Muscle of back (tissue), 11 donors: ENCODE results near the gene ARHGEF3. TPM values are rescaled to one million over a fixed set of nuclear protein-coding genes. Genes with fewer than 3 reads are reported as not detected.
A peak's percentile ranks its signal among the peaks of the same experiment; 100 is the strongest.
"Not testable (repeated sequence)": the region's sequence is repeated elsewhere in the genome, so short reads cannot be mapped to it uniquely, and the experiment has no call there.

Source experiments
- DNase-seq, 3 donors: peaks; one replicate each; pipeline versions ENCODE4 v3.0.0 to v3.0.0-alpha.2; 2013
- polyA plus RNA-seq, 10 donors: library from polyadenylated mRNA; unstranded; fragments of 120-200 nt; gene quantifications; one replicate each; pipeline ENCODE4 v1.2.1, GENCODE V29; 2013; ENCODE audit not compliant: insufficient read length in 10 of 10

The ARHGEF3 gene
- polyA plus RNA-seq, 10 donors = 22.6 to 31.0 (median 29.2) TPM

DNA sequence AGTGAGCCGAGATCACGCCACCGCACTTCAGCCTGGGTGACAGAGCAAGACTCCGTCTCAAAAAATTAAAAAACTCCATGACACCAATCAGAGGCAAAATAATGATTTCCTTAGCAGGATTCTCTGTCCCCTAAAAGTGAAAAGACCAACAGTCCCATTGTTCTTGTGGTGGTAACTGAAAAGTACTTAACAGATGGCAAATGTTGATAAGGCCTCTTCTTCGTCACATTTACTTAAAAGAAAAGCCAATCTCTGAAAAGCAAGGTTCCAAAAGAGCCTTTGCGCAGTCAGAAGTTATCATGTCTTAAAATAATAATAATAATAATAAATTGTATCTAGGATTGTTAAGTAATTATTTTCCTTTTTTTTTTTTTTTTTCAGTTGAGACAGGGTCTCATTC is 62.7 kb downstream of the ARHGEF3 start:
- DNase-seq = no peak

DNA sequence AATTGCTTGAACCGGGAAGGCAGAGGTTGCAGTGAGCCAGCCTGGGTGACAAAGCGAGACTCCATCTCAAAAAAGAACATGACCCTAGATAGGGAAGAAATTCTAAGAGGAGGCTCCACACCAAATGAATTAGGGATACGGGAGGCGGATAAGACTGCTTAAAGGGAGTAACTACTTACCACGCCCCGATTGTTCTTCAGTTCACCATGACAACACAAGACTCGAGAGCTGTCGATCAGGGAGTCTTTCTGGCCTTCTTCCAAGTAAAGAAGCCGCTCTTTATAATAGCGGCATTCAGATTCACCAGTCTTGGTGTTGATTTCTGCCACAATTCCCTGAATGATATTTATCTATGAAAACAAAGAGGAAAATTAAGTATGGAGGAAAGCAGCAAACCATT is 64.7 kb downstream of the ARHGEF3 start:
- DNase-seq = no peak

DNA sequence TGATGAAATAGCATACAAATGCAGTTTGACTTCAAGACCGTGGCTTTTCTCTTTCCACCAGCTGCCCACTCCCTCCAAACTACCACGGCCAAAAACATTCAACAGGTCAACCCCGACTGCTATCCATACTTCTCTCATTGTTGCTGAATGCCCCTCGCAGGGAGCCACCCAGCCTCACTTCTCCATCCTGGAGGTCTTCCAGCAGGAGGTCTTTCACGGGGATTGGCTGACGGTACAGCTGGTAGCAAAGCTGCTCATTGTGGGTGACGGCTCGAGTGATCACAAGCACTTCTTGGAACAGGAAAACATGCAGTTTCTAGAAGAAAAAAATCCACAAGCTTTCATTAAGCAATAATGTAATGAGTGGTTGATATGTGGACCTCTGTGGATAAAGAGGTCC is 69.6 kb downstream of the ARHGEF3 start:
- no peak for DNase-seq

DNA sequence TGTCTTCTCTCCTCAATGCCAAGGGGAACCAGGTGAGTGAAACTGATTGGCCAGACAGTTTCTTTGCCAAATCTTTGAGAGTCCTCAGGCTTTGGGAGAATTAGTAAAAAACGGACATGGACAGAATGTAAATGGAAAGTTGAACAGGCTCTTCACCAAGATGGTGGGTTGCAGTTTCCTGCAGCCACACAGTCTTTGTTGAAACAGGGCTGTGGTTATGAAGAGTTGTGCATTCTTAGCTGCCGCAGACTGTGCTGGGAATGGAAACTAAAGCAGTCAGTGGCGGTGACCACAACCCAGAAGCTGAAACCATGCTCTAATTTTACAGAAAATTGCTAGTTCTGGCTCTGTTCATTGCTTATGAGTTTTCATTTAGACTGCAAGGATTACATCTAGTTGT is 76.6 kb downstream of the ARHGEF3 start:
- DNase-seq = no peak

DNA sequence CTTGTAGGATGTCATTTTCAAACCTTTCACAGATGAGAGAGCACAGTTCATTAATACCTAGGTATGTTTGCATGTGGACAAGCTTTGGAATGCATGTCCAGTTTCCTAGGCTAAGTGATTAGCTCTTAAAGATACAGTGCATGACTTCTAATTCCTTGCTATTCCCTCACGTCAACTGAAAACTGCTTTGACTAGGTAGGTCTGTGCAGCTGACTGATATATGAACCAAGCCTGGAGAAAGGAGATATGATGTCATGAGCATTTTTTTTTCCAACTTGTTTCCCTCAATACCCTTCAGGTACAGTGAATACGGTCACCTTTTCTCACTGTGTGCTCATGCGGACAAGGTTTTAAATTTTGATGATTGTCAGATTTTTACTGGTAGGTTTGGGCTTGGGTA is 77.1 kb downstream of the ARHGEF3 start:
- no peak for DNase-seq

DNA sequence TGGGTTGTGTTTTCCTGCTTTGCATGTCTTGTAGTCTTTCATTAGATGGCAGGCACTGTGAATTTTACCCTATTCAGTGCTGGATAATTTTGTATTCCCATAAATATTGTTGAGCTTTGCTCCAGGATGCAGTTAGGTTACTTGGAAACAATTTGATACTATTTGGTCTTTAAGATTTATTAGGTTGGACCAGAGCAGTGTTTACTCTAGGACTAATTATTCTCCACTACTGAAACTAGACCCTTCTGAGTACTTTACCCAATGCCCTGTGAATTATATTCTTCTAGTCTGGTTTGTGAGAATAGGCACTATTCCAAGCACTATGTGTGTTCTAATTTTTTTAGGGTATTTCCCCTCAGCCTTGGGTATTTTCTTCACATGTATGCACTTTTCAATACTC is 80.9 kb downstream of the ARHGEF3 start:
- DNase-seq = no peak

DNA sequence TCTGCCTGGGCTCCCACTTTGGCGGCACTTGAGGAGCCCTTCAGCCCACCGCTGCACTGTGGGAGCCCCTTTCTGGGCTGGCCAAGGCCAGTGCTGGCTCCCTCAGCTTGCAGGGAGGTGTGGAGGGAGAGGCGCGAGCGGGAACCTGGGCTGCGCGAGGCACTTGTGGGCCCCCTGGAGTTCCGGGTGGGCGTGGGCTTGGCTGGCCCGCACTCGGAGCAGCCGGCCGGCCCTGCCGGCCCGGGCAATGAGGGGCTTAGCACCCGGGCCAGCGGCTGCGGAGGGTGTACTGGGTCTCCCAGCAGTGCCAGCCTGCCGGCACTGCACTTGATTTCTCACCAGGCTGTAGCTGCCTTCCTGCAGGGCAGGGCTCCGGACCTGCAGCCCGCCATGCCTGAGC is 82.9 kb downstream of the ARHGEF3 start:
- not testable (repeated sequence) for DNase-seq

DNA sequence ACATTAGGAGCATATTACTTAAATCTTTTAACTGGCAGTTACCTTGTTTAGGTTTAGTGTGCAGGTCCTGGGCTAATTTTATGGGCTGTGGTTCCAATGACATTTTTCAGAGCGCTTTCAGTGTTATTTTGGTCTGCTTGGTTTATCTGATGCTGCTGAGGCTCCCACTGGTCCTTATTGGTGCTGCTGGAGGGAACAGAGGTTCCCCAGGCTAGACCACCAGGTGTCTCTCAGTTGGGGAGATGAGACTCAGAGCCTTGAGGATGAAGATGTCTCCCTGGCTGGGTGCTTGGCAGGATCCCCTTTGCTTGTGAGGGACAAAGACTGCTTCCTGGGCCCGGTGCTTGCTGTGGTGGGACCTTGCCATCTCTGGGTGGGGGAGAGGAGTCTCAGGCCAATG is 90.4 kb downstream of the ARHGEF3 start:
- no peak for DNase-seq

DNA sequence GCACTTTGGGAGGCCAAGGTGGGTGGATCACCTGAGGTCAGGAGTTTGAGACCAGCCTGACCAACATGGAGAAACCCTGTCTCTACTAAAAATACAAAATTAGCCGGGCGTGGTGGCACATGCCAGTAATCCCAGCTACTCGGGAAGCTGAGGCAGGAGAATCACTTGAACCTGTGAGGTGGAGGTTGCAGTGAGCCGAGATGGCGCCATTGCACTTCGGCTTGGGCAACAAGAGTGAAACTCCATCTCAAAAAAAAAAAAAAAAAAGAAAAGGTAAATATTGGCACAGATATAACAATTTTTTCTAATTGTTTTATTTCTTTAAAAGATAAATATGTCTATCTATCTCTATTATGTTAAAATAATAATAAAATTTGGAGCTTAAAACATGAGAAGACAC is 94.3 kb downstream of the ARHGEF3 start:
- not testable (repeated sequence) for DNase-seq

DNA sequence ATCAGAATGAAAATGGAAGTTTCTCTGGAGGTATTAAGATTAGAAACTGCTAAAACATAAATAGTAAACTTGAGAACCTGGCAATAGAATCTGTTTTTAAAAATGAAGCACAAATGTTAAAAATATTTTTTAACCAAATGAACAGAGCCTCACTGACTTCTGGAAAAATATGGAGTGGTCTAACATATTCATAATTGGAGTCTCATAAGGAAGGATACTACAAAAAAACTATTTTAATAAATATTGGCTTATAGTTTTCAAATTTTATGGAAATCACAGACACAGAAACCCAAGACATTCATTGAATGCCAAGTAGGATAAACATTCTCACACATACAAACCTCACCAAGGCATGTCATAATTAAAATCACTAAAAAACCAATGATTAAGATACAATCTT is 95.1 kb downstream of the ARHGEF3 start:
- DNase-seq = no peak

DNA sequence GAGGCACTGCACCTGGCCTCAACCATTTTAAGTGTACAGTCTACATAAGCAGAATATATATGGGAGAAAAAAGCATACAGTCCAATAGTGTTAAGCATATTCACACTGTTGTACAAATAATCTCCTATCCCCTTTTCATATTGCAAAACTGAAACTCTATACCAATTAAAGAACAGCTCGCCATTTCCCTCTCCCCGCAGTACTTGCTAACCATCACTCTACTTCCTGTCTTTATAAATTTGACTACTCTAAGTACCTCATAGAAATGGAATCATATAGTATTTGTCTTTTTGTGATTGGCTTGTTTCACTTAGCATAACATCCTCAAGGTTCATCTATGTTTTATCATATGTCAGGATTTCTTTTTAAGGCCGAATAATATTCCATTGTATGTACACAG is 97.0 kb downstream of the ARHGEF3 start:
- no peak for DNase-seq

DNA sequence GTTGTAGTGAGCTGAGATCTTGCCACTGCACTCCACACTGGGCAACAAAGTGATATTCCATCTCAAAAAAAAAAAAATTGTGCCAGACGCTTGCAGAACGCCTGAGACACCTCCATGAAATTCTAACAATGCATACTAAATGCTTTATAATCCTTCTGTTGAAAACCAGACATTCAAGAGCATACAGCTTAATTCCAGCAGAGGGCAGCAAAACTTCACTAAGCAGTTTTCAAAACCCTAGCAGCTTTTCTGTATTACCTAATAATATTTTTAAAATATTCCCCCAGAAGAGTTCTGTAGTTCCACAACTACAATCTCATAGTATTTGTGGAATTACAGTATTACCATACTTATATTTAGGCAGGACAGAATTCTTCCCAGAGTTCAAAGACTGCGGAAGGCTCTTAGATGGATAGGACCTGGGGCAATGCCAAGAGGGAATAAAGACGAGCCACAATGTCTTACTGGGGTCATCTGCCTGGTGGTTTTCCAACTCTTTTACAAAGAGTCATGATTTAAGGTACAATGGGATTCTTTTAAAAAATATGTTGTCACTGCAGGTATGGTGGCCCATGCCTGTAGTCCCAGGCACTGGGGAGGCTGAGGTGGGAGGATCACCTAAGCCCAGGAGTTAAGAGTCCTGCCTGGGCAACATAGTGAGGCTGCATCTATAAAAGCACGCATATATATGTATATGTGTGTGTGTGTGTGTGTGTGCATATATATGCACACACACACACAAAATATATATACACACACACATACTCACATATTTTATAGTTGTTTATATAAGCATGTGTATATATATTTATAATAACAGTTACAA is 99.0 kb downstream of the ARHGEF3 start:
- peak; percentile 76 to 88 (median 80) for DNase-seq

DNA sequence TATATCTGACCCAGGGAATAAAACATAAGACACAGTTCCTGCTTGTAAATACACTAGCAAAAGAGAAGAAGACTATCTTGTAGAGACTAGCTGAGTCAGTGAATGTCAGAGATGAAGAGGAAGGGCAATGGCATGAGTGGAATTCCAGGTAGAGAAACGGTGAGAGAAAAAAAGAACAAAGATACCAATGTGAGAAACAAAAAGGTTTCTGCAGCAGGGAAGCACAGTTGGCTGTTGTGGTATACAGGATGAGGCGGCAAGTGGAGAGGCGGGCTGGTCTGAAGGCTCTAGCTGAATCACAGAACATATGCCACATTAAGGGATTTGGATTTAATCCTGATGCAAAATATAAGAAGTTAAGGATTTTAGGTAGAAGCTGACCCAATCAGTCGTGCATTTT is 101.6 kb downstream of the ARHGEF3 start:
- DNase-seq = no peak

DNA sequence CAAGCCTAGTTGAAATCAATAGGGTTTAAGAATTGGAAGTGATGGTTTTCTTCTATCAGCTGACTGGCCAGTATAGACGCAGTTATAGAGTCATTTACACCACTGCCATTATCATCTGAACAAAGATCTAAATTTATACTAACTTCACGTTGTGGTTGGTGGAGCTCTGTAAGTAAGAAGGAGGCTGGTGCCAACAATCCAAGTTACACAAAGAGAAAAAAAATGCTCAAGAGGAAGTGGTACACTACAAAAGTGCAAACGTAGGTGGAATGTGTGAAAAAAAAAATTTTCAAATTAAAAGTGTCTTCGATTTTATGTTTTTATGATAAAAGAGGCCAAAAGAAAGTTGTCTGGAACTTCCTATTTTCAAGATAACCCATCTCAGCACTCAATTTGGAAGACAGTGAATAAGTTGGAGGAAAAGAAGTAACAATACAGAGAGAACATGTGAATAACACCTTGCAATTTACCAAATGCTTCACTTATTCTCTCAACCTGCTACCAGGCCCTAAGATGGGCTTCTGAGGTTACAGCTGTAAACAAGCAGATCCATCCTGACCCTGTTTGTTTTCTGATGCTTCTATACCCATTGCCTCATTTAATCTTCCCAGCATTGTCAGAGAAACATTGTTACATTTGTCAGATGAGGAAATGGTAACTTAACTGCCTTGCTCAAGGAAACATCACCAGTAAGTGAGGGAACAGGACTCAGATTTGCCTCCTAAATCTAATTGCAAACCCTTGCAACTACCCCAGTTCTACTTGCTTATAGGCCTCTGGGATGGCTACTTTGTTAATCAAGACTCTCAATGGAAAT is 106.7 kb downstream of the ARHGEF3 start:
- DNase-seq = no peak

DNA sequence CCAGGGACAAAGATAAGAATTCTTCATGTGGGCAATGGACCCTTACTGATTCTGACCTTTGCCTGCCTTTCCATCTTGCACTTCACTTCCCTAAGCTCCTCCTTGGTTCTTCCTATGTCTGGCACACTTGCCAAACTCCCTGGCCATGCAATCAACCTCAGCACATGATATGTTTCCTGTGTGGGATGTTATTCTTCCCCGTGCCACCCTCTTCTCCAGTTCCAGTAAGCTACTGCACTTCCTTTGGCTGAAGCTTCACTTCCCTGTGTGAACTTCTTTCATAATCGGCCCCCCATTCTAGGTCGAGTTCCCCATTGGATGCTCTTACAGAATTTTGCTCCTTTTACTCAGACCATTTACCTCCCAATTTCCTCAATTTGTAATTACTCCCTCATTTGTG is 108.0 kb downstream of the ARHGEF3 start:
- DNase-seq = no peak

DNA sequence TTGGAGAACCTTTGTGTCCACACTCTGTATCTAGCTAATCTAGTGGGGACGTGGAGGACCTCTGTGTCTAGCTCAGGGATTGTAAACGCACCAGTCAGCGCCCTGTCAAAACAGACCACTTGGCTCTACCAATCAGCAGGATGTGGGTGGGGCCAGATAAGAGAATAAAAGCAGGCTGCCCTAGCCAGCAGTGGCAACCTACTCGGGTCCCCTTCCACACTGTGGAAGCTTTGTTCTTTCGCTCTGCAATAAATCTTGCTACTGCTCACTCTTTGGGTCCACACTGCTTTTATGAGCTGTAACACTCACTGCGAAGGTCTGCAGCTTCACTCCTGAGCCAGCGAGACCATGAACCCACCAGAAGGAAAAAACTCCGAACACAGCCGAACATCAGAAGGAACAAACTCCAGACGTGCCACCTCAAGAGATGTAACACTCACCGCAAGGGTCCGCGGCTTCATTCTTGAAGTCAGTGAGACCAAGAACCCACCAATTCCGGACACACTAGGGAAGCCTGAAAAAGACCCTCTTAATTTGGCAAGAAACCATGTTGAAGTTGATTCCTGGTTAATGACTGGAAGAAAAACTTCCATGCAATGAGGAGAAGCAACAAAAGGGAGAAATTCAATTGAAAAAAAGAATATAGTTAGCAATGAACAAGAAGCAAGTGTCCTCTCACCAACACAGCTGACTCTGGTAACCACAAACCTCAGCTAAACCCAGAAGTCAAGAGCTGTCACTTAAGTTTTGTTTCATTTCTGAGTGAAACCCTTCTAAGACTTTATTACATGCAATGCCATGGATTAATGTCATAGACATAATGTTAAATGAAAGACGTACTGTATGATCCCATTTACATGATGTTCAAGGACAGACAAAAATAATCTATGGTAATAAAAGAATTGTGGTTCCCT is 109.0 kb downstream of the ARHGEF3 start:
- not testable (repeated sequence) for DNase-seq

DNA sequence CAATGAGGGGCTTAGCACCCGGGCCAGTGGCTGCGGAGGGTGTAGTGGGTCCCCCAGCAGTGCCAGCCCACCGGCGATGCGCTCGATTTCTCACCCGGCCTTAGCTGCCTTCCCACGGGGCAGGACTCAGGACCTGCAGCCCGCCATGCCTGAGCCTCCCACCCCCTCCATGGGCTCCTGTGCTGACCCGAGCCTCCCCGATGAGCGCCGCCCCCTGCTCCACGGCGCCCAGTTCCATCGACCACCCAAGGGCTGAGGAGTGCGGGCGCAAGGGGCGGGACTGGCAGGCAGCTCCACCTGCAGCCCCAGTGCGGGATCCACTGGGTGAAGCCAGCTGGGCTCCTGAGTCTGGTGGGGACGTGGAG is 109.8 kb downstream of the ARHGEF3 start:
- not testable (repeated sequence) for DNase-seq

DNA sequence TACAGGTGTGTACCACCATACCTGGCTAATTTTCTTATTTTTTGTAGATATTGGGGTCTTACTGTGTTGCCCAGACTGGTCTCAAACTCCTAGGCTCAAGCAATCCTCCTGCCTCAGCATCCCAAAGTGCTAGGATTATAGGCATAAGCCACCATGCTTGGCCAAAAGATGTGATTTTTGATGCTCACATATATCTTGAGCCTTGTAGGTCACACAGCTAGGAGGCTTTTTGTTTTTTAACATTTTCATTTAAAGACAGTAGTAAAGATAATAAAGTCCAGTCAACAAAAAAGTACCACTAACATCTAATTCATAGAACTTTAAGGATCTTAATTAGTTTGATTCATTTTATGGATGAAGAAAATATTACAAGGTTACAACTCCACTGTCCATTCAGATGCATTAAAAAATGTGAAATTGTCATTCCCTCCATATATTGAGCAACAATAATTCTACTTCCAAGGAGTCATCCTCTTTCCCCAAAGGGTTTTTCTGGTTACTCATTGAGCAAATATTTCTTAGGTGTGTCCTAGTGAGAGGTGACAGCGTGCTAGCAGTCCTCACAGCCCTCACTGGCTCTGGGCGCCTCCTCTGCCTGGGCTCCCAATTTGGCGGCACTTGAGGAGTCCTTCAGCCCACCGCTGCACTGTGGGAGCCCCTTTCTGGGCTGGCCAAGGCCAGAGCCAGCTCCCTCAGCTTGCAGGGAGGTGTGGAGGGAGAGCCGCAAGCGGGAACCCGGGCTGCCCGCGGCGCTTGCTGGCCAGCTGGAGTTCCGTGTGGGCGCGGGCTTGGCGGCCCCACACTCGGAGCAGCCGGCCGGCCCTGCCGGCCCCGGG is 110.4 kb downstream of the ARHGEF3 start:
- DNase-seq = no peak

DNA sequence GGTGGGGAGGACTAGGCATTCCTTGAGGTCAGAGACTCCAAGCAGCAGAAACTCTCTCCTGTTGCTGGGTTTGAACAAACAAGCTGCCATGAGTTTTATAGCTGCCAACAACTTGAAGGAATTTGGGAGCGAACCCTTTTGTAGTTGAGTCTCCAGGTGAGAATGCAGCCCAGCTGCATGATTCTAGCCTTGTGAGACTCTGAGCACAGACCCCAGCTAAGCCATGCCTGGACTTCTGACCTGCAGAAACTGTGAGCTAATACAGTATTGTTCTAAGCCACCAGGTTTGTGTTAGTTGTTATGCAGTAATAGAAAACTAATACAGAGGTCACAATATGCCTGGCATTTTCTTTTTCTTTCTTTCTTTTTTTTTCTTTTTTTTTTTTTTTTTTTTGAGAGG is 112.4 kb downstream of the ARHGEF3 start:
- DNase-seq = no peak

DNA sequence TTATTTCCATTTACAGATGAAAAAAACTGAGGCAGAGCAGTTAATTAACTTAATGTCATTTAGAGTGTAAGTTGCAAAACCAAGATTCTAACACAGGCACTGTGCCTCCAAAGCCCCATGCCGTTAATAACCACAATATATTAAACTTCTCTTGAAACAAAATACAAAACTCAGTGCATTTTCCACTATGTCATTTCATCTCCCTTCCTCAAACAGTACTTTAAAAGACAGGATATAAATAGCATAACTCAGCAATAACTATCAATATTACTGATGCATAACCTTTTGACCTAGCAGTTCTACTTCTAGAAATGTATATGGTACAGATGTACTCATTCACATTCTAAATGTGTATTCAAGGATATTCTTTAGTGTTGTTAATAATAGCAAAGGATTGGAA is 113.6 kb downstream of the ARHGEF3 start:
- DNase-seq = no peak

DNA sequence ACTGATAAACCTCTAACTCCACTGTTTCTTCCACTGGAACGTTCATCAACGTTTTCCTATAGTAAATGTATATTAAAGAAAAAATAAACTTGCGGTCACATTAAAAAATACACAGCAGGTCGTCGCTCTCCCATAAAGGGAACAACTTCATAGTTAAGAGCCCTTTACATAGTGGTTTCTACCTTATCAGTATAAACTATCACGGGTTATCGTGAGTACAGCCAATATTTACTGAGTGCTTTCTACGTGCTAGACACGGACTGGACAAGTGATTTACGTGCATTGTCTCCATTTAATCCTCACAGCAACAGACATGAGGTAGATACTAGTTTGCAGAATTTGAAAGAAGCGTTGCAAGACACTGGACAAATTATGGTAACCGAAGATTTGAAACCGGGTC is 117.7 kb downstream of the ARHGEF3 start:
- no peak for DNase-seq
